Measurements from ENCODE around the gene AVPR1B.

AVPR1B gene

GRCh38 chr1:206111271-206111927 lies 5.8 kb downstream of the AVPR1B start:
- DNase-seq: no peak

- DNase-seq: no peak
Observed at GRCh38 chr1:206110820-206111219, 6.4 kb downstream of the AVPR1B start.

DNA sequence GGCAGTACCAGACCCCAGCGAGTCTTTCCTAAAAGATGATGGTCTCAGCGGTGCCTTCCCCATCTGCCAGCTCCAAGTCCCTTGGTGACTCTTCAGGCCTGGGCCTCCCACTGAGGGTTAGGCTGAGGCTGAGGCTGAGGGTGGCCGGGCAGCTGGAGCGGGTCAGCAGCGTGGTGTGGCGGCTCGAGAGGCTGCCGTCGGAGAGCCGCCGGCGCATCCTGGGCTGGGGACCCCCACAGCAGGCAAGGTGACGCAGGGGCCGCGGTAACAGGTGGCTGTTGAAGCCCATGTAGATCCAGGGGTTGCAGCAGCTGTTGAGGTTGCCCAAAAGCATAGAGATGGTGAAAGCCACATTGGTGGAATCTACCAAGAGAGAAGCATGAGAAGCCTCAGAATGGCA lies 7.0 kb downstream of the AVPR1B start:
- no peak for DNase-seq

- no peak for DNase-seq
Observed at GRCh38 chr1:206109718-206110117, 7.5 kb downstream of the AVPR1B start.

- DNase-seq: no peak
Observed at GRCh38 chr1:206108635-206109034, 8.6 kb downstream of the AVPR1B start.

- no peak for DNase-seq
Observed at GRCh38 chr1:206107168-206107544, 10.0 kb downstream of the AVPR1B start.

- DNase-seq: peak; percentile 17
Observed at GRCh38 chr1:206106328-206107167, 10.6 kb downstream of the AVPR1B start.

GRCh38 chr1:206105464-206105995 lies 11.7 kb downstream of the AVPR1B start:
- DNase-seq: no peak

DNA sequence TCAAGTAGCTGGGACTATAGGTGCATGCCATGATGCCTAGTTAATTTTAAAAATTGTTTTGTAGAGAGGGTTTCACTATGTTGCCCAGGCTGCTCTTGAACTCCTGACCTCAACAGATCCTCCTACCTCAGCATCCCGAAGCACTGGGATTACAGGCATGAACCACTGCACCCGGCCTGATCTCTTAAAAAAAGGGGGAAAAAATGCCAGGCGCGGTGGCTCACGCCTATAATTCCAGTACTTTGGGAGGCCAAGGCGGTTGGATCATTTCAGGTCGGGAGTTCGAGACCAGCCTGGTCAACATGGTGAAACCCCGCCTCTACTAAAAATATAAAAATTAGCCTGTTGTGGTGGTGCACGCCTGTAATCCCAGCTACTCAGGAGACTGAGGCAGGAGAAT lies 13.2 kb downstream of the AVPR1B start:
- no peak for DNase-seq

GRCh38 chr1:206102292-206102936 lies 14.8 kb downstream of the AVPR1B start:
- no peak for DNase-seq

- DNase-seq: no peak
Observed at GRCh38 chr1:206101351-206102045, 15.7 kb downstream of the AVPR1B start.

GRCh38 chr1:206100226-206100815 lies 16.9 kb downstream of the AVPR1B start:
- DNase-seq: no peak

GRCh38 chr1:206098242-206098919 lies 18.8 kb downstream of the AVPR1B start:
- no peak for DNase-seq

DNA sequence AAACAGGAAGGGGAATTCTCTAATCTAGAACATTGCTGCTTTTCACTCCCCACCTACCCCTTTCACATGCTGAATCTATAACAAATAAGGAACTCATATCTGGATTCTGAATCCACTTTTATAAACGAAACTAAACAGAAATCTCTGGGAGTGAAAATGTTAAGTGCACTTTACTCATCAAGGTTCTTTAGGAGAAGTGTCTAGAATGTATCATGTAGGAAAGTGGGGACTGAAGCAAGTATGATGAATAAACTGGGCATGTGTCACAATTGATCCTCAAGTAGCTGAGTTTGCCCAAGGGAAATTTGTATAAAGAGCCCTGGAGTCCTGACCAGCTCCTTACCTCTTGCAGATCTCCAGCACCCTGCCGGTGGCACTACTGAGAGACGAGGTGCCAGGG lies 19.8 kb downstream of the AVPR1B start:
- DNase-seq: no peak

- peak; percentile 63 for DNase-seq
Observed at GRCh38 chr1:206094024-206094423, 23.2 kb downstream of the AVPR1B start.

DNA sequence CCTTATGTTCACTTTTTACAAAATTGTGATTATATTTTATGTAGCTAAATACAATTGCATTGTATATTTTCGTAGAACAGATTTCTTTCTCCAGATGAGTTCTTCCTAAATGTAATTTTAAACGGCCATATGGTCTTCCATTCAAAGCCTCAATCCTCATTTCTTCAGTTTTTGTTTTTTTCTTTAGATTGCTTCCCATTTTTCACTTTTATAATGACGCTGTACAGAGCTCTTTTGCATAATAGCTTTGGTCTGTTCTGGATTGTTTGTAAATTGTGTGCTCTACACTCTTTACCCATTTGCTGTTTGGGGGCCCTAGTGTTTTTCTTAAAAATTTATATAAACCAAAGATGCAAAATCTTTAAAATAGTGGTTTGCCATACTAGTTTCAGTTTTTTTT lies 27.8 kb downstream of the AVPR1B start:
- DNase-seq: no peak

DNA sequence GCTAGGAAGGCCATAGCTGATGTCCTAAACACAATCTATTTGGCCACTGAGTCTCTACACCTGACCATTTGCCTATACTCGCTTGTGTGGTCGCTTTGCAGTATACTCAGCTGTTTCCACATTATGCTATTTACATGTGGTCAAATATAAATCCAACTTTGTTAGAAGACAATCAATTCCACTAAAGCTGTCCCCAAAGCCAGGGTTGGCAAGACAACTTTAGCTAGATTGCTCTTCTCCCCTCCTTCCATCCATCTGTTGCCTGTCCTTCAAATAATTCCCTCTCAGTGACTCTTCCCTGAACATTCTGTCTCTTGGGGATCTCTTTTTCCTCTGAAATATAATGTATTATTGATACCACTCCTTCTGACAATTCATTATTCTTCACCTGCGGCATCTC lies 30.1 kb downstream of the AVPR1B start:
- no peak for DNase-seq

- DNase-seq: no peak
Observed at GRCh38 chr1:206083750-206084149, 33.4 kb downstream of the AVPR1B start.

DNA sequence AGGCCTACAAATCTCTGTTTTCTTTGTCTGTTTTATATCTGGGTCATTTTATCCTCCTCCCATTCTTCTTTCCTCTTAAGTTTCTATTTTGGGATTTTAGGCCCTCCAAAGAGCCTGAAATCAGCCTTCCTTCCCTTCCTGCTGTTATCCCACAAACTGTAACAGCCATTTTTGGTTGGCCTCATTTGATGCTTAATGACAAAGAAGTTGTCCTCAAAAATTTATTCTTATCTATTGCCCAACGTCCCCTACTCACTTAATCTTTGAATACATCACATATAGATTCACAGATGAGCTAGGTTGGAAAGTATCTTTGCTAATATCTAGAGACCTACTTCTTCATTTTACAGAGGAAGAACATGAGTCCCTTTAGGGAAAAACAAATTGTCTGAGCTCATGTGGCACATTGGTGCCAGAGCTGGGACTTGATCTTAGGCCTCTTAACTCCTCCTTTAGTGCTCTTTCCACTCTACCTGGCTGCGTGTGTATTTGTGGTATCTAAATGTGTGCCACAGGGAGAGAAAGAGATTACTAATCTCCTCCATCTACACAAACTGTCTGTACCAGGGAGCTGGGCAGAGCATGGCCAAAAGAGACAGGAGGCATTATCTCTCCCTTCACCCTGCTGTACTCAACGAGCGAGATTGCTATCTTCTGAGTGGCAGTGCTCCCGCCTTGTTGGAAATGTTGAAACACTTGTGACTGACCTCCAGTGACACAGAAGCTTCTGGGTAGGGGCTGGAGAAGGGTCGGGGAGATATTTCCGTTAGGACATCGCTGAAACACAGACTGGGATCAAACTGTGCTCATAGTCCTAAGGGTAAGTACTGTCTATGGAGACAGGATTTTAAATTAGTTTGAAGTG lies 34.1 kb downstream of the AVPR1B start:
- no peak for DNase-seq

DNA sequence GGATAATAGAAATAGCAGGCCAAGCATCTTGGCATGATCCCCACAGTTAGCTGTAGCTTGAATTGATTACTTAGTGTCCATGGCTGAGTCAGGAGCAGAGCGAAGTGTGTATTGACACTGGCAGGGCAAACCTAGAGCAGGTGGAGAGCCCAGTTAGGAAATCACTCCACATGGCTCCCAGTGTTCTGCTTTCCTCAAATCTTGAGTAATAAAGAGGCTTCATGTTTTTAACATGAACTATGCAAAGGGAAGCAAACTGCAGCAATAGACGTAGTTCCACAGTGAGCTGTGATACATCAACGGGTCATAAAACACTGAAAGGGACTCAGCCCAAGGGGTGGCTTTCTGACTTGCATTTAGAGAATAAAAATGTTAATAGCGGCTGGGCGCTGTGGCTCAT lies 35.3 kb downstream of the AVPR1B start:
- DNase-seq: no peak

Data from NCI-H1417 treated with DMSO at 0.1 percent for 48 hours (cell line).